ENCODE results near the gene TRAPPC2L. TPM values are rescaled to one million over a fixed set of nuclear protein-coding genes. Genes with fewer than 3 reads are reported as not detected.

Gene TRAPPC2L
- total RNA-seq, 1 donor from 2014 or later, result 59.1 TPM

GRCh38 chr16:88907768-88908167 lies 50.8 kb downstream of the TRAPPC2L start:
- Histone ChIP-seq H2AFZ (ENCODE audit: low read depth, low read length) (no peak overlapping the region), H3K27ac (ENCODE audit: low read depth, low read length) (no peak overlapping the region), H3K27me3 (ENCODE audit: insufficient read depth, low read length) (no peaks in the 10 kb centered on the region), H3K36me3 (ENCODE audit: insufficient read depth, low read length) (no peaks in the 10 kb centered on the region), H4K20me1 (ENCODE audit: insufficient read depth, low read length) (no peaks in the 10 kb centered on the region), H3K9me3 (ENCODE audit: insufficient read depth, low read depth, low read length) (no peaks in the 10 kb centered on the region), H3K4me3 (ENCODE audit: insufficient read depth, low read depth, low read length) (no peak overlapping the region), H3K9ac (ENCODE audit: low read length) (no peak overlapping the region), H3K4me1 (ENCODE audit: insufficient read depth, low read length) (peaks cover 6% of the 10 kb centered on the region), H3K4me2 (ENCODE audit: low read length) (no peak overlapping the region), H3K79me2 (ENCODE audit: insufficient read depth, low read length) (no peaks in the 10 kb centered on the region)
- Mint-ChIP-seq H3K9me3 (ENCODE audit: unreplicated experiment) (no peaks in the 10 kb centered on the region), H3K4me1 (ENCODE audit: low read depth, unreplicated experiment) (peaks cover 6% of the 10 kb centered on the region), H3K36me3 (ENCODE audit: low read depth, unreplicated experiment) (no peaks in the 10 kb centered on the region), H3K4me3 (ENCODE audit: unreplicated experiment) (no peak overlapping the region), H3K27ac (ENCODE audit: unreplicated experiment) (no peak overlapping the region), H3K27me3 (ENCODE audit: low read depth, unreplicated experiment) (peaks cover 20% of the 10 kb centered on the region)
- TF ChIP-seq EZH2 (IDR thresholded peaks at IDR 0.05; ENCODE audit: insufficient read depth, low read length), result no peak
- TF ChIP-seq, protein P1, sequence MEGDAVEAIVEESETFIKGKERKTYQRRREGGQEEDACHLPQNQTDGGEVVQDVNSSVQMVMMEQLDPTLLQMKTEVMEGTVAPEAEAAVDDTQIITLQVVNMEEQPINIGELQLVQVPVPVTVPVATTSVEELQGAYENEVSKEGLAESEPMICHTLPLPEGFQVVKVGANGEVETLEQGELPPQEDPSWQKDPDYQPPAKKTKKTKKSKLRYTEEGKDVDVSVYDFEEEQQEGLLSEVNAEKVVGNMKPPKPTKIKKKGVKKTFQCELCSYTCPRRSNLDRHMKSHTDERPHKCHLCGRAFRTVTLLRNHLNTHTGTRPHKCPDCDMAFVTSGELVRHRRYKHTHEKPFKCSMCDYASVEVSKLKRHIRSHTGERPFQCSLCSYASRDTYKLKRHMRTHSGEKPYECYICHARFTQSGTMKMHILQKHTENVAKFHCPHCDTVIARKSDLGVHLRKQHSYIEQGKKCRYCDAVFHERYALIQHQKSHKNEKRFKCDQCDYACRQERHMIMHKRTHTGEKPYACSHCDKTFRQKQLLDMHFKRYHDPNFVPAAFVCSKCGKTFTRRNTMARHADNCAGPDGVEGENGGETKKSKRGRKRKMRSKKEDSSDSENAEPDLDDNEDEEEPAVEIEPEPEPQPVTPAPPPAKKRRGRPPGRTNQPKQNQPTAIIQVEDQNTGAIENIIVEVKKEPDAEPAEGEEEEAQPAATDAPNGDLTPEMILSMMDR (IDR thresholded peaks at IDR 0.05; ENCODE audit: insufficient read depth, low read depth, low read length), result no peak
- FAIRE-seq, result no peak
- DNase-seq (ENCODE audit: low read depth), result peak; percentile 42

DNA sequence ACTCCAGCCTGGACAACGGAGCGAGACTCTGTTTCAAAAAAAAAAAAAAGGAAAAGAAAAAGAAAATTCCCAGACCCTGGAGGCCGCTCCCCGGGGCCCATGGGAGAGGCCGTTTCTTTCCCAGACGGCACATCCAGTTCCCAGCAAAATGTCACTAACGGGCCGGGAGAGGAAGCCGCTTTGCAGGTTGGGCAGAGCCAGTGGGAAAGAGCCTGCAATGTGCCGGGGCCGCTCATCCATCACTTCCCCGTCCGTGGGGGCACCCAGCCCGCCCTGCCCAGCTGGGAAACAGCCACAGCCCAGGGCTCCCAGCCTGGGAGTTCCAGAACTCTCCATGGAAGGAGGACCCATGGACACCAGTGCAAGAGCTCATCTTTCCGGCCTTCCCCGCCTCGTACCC lies 51.4 kb downstream of the TRAPPC2L start:
- Mint-ChIP-seq H3K9me3 (ENCODE audit: unreplicated experiment) (peaks cover under 1% of the 10 kb centered on the region), H3K4me1 (ENCODE audit: low read depth, unreplicated experiment) (peaks cover 6% of the 10 kb centered on the region), H3K36me3 (ENCODE audit: low read depth, unreplicated experiment) (no peaks in the 10 kb centered on the region), H3K27me3 (ENCODE audit: low read depth, unreplicated experiment) (peaks cover 16% of the 10 kb centered on the region), H3K4me3 (ENCODE audit: unreplicated experiment) (no peak overlapping the region), H3K27ac (ENCODE audit: unreplicated experiment) (no peak overlapping the region)
- Histone ChIP-seq H3K9me3 (ENCODE audit: insufficient read depth, low read depth, low read length) (no peaks in the 10 kb centered on the region), H2AFZ (ENCODE audit: low read depth, low read length) (no peak overlapping the region), H3K4me3 (ENCODE audit: insufficient read depth, low read depth, low read length) (no peak overlapping the region), H3K27ac (ENCODE audit: low read depth, low read length) (no peak overlapping the region), H3K79me2 (ENCODE audit: insufficient read depth, low read length) (no peaks in the 10 kb centered on the region), H3K4me2 (ENCODE audit: low read length) (no peak overlapping the region), H3K27me3 (ENCODE audit: insufficient read depth, low read length) (no peaks in the 10 kb centered on the region), H3K36me3 (ENCODE audit: insufficient read depth, low read length) (no peaks in the 10 kb centered on the region), H4K20me1 (ENCODE audit: insufficient read depth, low read length) (no peaks in the 10 kb centered on the region), H3K4me1 (ENCODE audit: insufficient read depth, low read length) (peaks cover 6% of the 10 kb centered on the region), H3K9ac (ENCODE audit: low read length) (no peak overlapping the region)
- no peak for TF ChIP-seq EZH2 (IDR thresholded peaks at IDR 0.05; ENCODE audit: insufficient read depth, low read length)
- TF ChIP-seq, protein P1 (IDR thresholded peaks at IDR 0.05; ENCODE audit: insufficient read depth, low read depth, low read length), result no peak
- DNase-seq (ENCODE audit: low read depth) (no peak), FAIRE-seq (no peak)

GRCh38 chr16:88909431-88910210 lies 52.7 kb downstream of the TRAPPC2L start:
- Histone ChIP-seq H3K9me3 (ENCODE audit: insufficient read depth, low read depth, low read length) (no peaks in the 10 kb centered on the region), H3K4me2 (ENCODE audit: low read length) (no peak overlapping the region), H3K27me3 (ENCODE audit: insufficient read depth, low read length) (no peaks in the 10 kb centered on the region), H3K4me3 (ENCODE audit: insufficient read depth, low read depth, low read length) (no peak overlapping the region), H3K27ac (ENCODE audit: low read depth, low read length) (no peak overlapping the region), H4K20me1 (ENCODE audit: insufficient read depth, low read length) (no peaks in the 10 kb centered on the region), H3K36me3 (ENCODE audit: insufficient read depth, low read length) (no peaks in the 10 kb centered on the region), H3K9ac (ENCODE audit: low read length) (no peak overlapping the region), H3K4me1 (ENCODE audit: insufficient read depth, low read length) (peaks cover 6% of the 10 kb centered on the region), H3K79me2 (ENCODE audit: insufficient read depth, low read length) (no peaks in the 10 kb centered on the region), H2AFZ (ENCODE audit: low read depth, low read length) (no peak overlapping the region)
- Mint-ChIP-seq H3K27ac (ENCODE audit: unreplicated experiment) (no peak overlapping the region), H3K9me3 (ENCODE audit: unreplicated experiment) (peaks cover 3% of the 10 kb centered on the region), H3K27me3 (ENCODE audit: low read depth, unreplicated experiment) (peaks cover 25% of the 10 kb centered on the region), H3K36me3 (ENCODE audit: low read depth, unreplicated experiment) (no peaks in the 10 kb centered on the region), H3K4me1 (ENCODE audit: low read depth, unreplicated experiment) (peaks cover 6% of the 10 kb centered on the region), H3K4me3 (ENCODE audit: unreplicated experiment) (no peak overlapping the region)
- DNase-seq (ENCODE audit: low read depth), result no peak
- FAIRE-seq, result no peak
- TF ChIP-seq EZH2 (IDR thresholded peaks at IDR 0.05; ENCODE audit: insufficient read depth, low read length), result peak; percentile 21
- TF ChIP-seq, protein P1 (IDR thresholded peaks at IDR 0.05; ENCODE audit: insufficient read depth, low read depth, low read length), result no peak
